T1000 (cell line): Measurements from ENCODE around the gene NATD1.

Experiments
- DNase-seq: peaks from one replicate; lab custom pipeline; 2025; ENCODE audit warnings: mixed read lengths; lab: John Stamatoyannopoulos, UW

NATD1 gene

DNA sequence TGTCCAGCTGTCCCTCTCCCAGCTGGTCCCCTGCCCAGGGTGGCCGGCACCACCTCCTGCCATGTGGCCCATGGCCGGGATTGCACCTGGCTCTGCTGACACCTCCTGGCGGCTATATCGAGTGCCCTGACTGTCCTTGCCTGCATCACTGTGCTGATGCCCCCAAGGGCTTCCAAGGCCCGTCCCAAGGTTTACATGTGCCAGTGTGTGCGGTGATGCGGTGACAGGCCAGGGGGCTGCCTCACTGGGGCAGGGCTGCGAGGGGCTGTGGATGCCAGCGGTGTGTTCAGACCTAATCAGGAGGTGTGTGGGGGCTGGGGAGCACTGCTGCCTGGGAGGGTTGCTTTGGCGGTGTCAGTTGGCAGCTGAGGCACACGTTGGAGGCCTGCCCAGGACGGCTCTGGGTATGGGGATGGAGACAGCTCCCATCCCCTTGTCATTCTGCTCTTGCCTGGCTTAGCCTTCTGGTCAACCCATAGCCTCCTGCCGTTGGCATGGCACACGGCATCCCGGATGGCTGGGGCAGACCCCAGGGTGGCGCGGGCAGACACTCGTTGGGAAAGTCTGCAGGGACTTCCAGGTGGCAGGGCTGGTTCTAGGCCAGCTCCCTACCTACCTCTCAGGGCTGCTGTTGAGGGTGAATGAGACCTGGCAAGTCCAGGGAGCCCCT lies 36.8 kb upstream of the NATD1 start:
- DNase-seq: no peak

DNA sequence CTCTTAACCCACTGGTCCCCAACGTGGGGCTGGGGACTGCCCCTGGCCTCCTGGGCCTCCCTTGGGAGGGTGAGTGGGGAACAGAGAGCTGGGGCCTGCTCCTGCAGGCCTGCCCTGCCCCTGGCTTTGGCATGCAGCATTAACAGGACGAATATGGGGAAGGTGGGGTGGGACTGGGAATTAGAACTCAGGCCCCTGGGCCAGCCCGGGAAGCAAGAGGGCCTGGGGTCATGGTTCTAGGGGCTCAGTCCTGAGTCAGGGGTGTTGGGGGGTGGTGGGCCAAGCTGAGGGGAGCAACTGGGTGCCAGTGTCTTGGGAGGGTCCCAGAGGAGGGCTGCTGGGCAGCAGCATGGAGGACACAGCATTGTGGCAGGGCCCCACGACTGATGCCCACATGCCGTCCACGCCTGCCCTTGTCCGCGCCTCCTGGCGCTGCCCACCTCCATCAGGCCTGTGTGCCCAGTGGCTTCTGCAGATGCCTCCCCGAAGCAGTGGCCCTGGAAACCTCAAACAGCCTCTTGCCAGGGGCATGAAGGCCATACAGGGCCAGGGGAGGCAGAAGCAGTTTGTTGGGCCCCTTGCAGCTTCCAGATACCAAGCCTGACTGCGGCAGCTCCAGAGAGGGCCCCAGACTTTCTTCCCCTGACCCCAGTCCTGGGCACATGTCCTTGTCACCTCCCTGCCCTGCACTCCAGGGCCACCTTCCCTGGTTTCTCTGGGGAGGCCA lies 36.1 kb upstream of the NATD1 start:
- DNase-seq: no peak

GRCh38 chr17:21288571-21289017 lies 35.4 kb upstream of the NATD1 start:
- DNase-seq: no peak

DNA sequence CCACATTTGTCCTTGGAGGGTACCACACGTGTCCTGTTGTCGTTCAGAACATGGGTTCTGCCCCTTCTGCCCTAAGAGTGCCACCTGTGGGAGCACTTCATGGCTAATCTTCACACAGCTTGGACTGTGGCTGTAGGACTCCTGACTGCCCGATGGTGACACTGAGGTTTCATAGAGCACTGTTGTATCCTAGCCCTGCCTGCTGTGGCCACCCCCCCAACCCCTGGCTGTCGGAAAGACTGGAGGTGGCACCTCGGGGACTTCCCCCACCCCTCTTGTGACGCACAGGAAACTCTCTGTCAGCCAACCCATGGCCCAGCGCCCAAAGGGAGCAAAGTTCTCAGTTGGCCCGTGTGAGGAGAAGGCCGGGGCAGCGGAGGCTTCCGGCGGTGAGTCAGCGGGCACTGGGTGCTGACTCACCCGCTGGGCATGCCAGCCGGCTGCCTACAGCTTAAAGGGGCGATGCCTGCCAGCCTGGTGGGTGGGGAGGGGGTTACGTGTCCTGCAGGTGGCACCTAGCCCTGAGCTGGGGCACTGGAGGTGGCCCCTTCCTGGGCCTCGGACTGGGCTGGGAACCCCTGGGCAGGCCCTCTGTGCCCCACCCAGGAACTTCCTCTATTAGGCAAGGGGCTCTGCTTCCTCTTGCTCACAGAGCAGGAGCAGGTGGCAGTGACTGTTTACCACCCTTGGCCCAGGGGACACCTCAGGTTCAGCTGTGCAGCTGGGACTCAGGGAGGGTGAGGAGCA lies 34.7 kb upstream of the NATD1 start:
- DNase-seq: peak; percentile 95

- no peak for DNase-seq
These were observed 33.9 kb upstream of the NATD1 start for GRCh38 chr17:21286909-21287702.

DNA sequence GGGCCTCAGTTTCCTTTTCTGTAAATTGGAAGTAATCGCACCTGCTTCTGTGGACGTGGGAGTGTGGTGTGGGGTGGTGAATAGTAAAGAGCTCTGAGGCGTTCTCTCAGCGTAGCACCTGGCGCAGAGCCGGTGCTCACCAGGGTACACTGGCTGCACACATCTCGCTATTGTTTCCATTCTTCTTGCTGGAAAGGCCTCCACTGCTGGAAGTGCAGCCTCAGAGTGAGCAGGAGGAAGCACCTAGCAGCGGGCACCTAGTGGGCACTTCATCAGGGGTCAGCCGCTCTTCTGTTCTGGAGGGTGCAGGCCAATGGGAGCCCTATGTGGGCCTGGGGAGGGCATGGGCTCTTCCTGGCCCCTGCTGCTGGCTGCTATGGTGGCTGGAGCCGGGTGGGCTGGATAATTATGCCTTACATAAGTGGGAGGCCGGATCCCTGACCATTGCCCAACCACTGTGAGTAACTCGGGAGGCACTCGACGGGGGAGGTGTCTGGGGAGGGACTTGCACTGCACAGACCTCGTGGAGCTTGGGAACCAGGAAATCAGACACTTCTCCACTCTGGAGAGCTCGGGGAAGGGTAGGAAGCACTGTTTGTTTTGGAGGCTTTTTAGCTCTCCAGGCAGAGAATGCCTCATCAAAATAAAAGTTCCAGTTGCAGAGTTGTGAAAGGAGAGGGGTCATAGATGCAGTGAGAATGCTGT lies 33.0 kb upstream of the NATD1 start:
- peak; percentile 71 for DNase-seq

GRCh38 chr17:21285164-21286065 lies 32.2 kb upstream of the NATD1 start:
- DNase-seq: no peak

- DNase-seq: peak; percentile 98
These were observed 31.3 kb upstream of the NATD1 start, which contains the start of gene MAP2K3 for GRCh38 chr17:21284319-21285163. MAP2K3 (plus strand) TSS chr17:21284711; CDS start chr17:21284921, 210 bp downstream.

GRCh38 chr17:21283482-21284318 lies 30.5 kb upstream of the NATD1 start:
- DNase-seq: no peak

GRCh38 chr17:21282850-21283249 lies 29.6 kb upstream of the NATD1 start:
- no peak for DNase-seq

GRCh38 chr17:21282231-21282630 lies 29.0 kb upstream of the NATD1 start:
- peak; percentile 82 for DNase-seq

DNA sequence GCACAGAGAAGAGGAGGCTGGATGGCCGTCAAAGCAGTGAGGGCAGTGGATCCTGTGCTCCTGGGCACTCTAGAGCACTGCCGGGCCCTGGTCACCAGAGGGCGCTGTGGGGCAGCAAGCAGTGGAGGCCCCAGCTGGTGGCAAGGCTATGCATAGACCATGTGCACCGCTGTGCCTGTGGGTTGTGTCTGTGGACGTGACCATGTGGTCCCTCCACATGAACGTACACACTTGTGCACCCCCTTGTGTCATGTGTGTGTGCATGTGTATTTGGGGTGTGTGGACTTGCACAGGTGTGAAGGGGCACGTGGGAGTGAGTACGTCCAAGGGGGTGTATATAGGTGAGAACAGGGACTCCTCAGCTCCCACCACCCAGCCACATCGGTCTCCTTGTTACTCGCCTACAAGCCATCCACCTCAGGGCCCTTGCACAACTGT lies 26.9 kb upstream of the NATD1 start:
- DNase-seq: peak; percentile 73

- DNase-seq: no peak
These were observed 26.4 kb upstream of the NATD1 start for GRCh38 chr17:21279582-21279981.

- no peak for DNase-seq
These were observed 26.0 kb upstream of the NATD1 start for GRCh38 chr17:21279198-21279535.

DNA sequence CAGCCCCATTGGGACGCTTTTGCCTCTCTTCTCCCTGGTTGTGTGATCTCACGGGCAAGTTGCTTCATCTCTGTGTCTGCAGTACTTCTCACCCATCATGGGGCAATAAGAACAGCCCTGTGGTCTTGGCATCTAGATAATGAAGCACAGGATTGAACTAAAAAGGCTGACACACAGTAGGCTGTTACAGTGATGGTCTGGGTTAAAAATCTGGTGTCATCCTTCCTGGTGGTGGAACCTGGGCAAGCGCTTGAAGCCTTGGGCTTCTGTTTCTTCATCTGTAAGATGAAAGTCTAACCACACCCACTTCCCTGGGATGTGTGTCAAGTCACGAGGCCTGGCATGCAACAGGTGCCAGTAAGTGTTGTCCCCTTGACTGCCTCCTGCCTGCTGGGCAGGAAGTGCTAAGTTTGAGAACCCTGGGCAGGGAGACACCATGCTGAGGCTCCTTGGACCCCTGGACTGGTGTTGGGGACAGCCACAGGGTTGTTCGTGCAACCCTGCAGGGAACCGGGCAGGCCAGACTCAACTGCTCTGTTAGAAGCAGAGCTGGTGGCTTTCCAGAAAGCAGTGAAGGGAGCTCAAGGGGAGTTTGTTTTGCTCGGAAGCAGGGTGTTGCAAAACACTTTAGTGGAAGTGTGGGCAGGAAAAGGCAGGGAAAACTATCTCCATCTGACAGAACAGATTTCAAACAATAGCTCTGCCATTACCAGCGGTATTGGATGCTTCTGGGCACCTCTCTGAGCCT lies 25.4 kb upstream of the NATD1 start:
- no peak for DNase-seq

DNA sequence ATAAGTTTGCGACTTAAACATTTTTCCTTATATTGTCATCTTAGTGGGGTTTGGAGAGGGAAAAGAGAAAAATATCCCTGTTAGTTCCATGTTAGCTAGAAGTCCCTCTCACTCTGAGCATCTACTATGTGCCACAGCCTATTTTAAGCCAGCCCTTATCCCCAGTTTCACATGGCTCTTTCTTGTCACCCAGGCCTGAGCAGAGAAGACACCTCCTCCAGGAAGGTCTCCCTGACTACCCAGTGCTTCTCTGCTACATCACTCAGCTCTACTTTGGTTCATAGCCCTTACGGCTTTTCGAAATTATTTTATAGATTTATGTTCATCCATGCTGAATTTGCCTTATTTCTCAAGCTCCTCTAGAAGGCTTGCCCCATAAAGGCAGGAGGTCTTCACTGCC lies 24.1 kb upstream of the NATD1 start:
- DNase-seq: no peak

DNA sequence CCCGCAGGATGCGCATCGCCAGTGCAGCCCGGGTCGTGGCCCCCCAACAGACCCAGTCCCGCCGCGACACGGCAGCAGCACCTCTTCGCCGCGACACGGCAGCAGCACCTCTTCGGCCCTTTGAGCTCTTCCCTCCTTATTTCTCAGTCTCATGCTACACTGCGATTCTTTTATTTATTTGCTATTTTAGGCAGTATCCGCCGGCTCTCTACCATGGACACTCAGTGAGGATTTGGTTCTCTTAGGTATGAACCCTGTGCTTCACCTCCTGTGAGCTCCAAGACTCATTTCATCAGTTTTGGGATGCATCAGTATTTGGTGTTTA lies 23.0 kb upstream of the NATD1 start:
- DNase-seq: no peak
